Astrocyte of the spinal cord (primary cell): Measurements from ENCODE around the gene STK11.
A peak's percentile ranks its signal among the peaks of the same experiment; 100 is the strongest.

Experiments used
- DNase-seq: peaks from one replicate; pipeline ENCODE4 v3.0.0; 2011; ENCODE audit warnings: low read depth, low spot score
- H3K4me3 ChIP-seq: 2 replicates; pipeline ENCODE4 v1.5.1; 2011; ENCODE audit warnings: low read depth, mild to moderate bottlenecking, low read length, moderate library complexity
- in situ Hi-C: cut with HindIII; loops from 2 replicates; pipeline ENCODE4 v1.10.0; 2017; ENCODE audit warnings: low sequenced_read_pairs
- TF ChIP-seq, protein P1 (sequence below): IDR thresholded peaks from 2 replicates; pipeline ENCODE4 v1.5.1; 2012; ENCODE audit warnings: low read depth, mild to moderate bottlenecking, low read length, inconsistent platforms

Gene STK11

GRCh38 chr19:1205114-1206099, at the start of gene STK11:
Gene STK11 (plus strand): TSS chr19:1205778. CDS start chr19:1206914, 1,136 bp downstream.
- peak within 1 kb of the TSS; percentile 80 for H3K4me3 ChIP-seq
- DNase-seq = peak; percentile 98
- in situ Hi-C loops = no loop called here
- TF ChIP-seq, protein P1, sequence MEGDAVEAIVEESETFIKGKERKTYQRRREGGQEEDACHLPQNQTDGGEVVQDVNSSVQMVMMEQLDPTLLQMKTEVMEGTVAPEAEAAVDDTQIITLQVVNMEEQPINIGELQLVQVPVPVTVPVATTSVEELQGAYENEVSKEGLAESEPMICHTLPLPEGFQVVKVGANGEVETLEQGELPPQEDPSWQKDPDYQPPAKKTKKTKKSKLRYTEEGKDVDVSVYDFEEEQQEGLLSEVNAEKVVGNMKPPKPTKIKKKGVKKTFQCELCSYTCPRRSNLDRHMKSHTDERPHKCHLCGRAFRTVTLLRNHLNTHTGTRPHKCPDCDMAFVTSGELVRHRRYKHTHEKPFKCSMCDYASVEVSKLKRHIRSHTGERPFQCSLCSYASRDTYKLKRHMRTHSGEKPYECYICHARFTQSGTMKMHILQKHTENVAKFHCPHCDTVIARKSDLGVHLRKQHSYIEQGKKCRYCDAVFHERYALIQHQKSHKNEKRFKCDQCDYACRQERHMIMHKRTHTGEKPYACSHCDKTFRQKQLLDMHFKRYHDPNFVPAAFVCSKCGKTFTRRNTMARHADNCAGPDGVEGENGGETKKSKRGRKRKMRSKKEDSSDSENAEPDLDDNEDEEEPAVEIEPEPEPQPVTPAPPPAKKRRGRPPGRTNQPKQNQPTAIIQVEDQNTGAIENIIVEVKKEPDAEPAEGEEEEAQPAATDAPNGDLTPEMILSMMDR = no peak

- TF ChIP-seq, protein P1 = no peak
- no peak overlapping the region for H3K4me3 ChIP-seq
- in situ Hi-C loops = no loop called here
- DNase-seq = no peak
These were observed 49.2 kb upstream of the STK11 start for GRCh38 chr19:1156305-1156801.

DNA sequence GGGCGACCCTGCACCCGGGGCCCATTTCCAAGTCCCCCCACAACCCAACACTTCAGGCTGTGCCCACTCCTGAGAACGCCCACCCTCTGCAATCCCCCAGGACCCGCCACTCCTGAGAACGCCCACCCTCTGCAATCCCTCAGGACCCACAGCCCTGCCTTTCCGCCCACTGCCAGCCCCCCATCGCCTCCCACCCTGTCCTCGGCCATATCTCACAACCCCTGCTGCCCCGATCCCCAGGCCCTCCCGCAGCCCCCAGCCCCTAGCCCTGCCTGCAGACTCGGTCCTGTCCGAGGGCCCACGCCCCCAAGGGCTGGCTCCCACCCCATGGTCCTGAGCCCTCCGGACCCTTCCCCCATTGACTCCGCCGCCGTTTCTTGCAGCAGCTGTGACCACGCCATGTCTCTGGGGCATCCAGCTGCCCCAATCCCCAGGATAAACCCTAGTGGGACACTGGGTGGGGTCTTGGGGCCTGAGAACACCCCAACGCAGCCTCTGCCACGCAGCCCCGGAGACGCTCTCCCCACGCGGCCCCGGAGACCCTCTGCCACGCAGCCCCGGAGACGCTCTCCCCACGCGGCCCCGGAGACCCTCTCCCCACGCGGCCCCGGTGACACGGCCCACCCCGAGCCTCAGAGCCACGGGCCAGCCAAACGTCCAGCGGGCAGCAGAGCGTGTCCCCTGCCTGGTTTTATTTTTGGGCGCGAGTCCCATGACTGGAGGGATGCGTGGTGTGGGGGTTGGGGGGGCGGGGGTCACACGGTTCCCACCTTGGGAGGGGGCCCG, 48.6 kb upstream of the STK11 start:
- TF ChIP-seq, protein P1 = no peak
- in situ Hi-C loops = no loop called here
- no peak for DNase-seq
- no peak overlapping the region for H3K4me3 ChIP-seq

GRCh38 chr19:1157931-1158884, 47.4 kb upstream of the STK11 start:
- TF ChIP-seq, protein P1 = no peak
- DNase-seq = no peak
- H3K4me3 ChIP-seq = no peak overlapping the region
- in situ Hi-C loops = no loop called here

DNA sequence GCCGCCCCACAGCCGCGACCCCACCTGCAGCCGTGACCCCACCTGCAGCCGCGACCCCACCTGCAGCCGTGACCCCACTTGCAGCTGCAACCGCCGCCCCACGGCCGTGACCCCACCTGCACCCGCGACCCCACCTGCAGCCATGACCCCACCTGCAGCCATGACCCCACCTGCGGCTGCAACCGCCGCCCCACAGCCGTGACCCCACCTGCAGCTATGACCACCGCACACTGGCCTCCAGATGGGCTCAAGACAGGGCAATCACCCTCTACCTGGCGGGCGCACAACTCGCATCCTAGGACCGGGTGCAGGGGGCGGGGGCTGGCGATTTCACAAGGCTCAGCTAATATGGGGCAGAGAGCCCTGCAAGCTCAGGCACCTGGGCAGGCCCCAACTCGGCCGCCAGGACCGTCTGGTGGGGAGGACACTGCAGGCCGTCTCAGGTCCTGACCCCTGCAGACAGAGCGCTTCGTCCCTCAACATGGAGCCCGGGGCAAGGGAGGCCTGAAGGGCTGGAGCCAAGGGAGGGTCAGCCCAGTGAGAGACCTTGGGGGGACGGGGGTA, 46.6 kb upstream of the STK11 start:
- in situ Hi-C loops = no loop called here
- TF ChIP-seq, protein P1 = no peak
- DNase-seq = no peak
- H3K4me3 ChIP-seq = no peak overlapping the region
